ENCODE data around the gene RBM27.

The RBM27 gene

DNA sequence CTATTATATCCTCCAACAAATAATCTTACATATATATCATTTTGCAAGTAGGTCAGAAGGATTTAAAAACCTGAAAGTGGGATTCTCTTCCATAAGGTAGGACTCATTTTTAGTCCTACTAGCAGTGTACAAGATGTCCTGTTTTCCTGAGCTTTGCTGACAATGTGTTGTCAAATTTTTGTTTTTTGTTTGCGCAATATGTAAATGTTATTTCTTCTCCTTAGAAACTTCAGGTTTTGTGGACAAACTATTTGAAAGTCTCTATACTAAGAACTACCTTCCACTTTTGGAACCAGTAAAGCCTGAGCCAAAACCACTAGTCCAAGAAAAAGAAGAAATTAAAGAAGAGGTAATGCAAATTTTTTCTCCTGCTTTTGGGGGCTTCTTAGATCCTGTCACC, 19.8 kb downstream of the RBM27 start:
- DNase-seq (ENCODE audit: low read depth) = no peak
- no peak for TF ChIP-seq CTCF (conservative IDR thresholded peaks at IDR 0.05; ENCODE audit: low read depth, low read length)

GRCh38 chr5:146229222-146229621, 25.8 kb downstream of the RBM27 start:
- H3K4me3 ChIP-seq (ENCODE audit: low read length) = no peak overlapping the region
- DNase-seq (ENCODE audit: low read depth) = no peak
- TF ChIP-seq CTCF (conservative IDR thresholded peaks at IDR 0.05; ENCODE audit: low read depth, low read length) = no peak

More for the DNA sequence above, 19.8 kb downstream of the RBM27 start:
- no peak overlapping the region for H3K4me3 ChIP-seq (ENCODE audit: low read length)

DNA sequence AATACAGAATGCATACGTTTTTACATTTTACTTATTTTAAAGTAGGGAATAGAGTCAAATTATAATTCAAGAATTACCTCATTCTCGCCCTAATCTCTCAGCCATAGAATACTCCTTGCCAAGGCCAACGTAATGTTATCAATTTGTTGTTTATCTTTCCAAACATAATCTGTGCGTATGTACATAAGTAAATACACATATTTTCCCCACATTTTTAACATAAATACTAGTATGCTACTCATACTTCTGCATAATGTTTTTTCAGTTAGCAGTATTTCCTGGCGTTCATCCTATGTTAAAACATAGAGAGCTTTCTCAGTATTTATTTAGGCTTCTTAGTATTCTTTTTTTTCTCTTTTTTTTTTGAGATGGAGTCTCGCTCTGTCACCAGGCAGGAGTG, 28.8 kb downstream of the RBM27 start:
- no peak overlapping the region for H3K4me3 ChIP-seq (ENCODE audit: low read length)
- TF ChIP-seq CTCF (conservative IDR thresholded peaks at IDR 0.05; ENCODE audit: low read depth, low read length) = no peak
- DNase-seq (ENCODE audit: low read depth) = no peak

- no peak for TF ChIP-seq CTCF (conservative IDR thresholded peaks at IDR 0.05; ENCODE audit: low read depth, low read length)
- no peak for DNase-seq (ENCODE audit: low read depth)
- H3K4me3 ChIP-seq (ENCODE audit: low read length) = no peak overlapping the region
These were observed 30.0 kb downstream of the RBM27 start for GRCh38 chr5:146233441-146233840.

- DNase-seq (ENCODE audit: low read depth) = no peak
These were observed 35.6 kb downstream of the RBM27 start for GRCh38 chr5:146238973-146239372.

DNA sequence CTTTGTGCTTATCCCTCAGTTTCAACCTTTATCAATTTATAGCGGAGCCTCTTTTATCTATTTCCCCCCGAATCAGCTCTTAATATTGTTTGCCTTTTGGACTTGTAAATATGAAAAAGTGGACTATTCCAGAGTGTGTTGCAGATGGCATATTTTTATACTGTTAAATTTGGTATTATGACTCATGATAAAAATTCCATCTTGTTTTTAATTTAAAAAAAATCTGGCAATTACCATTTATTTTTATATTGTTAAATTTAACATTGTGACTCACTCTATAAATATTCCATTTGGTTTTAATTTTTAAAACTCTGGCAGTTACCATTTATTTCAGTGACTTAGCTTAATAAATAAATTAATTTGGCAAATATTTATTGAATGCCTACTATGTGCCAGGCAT, 37.5 kb downstream of the RBM27 start:
- no peak overlapping the region for H3K4me3 ChIP-seq (ENCODE audit: low read length)
- no peak for TF ChIP-seq CTCF (conservative IDR thresholded peaks at IDR 0.05; ENCODE audit: low read depth, low read length)
- DNase-seq (ENCODE audit: low read depth) = no peak

More at GRCh38 chr5:146238973-146239372, 35.6 kb downstream of the RBM27 start:
- TF ChIP-seq CTCF (conservative IDR thresholded peaks at IDR 0.05; ENCODE audit: low read depth, low read length) = no peak
- H3K4me3 ChIP-seq (ENCODE audit: low read length) = no peak overlapping the region

DNA sequence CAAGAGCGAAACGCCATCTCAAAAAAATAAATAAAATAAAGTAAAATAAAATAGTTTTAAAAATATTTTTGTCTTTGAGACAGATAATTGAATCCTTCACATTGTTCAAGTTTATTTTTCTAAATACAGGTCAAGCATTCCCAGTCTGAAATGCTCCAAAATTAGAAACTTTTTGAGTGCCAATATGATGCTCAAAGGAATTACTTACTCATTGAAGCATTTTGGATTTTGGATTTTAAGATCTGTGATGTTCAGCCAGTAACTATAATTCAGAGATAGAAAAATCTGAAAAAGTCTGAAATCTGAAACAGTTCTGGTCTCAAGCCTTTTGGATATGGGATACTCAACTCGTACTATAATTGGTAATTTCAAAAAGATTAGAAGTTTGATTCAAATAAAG, 39.8 kb downstream of the RBM27 start:
- TF ChIP-seq CTCF (conservative IDR thresholded peaks at IDR 0.05; ENCODE audit: low read depth, low read length) = no peak
- DNase-seq (ENCODE audit: low read depth) = no peak
- no peak overlapping the region for H3K4me3 ChIP-seq (ENCODE audit: low read length)
